Cardiac fibroblast (primary cell): ENCODE measurements around the gene SSR2.

Experiments
- DNase-seq, 2 donors: peaks; one replicate each; pipeline versions ENCODE4 v3.0.0 to v3.0.0-alpha.2; 2010; ENCODE audit warnings: low read depth in 2 of 2
- H3K4me3 ChIP-seq, 2 donors: replicated peaks in 1 of 2; 1 replicate in 1 of 2; 2 replicates in 1 of 2; pipeline ENCODE4 v1.5.1; 2011; ENCODE audit warnings: low read depth in 2 of 2, low read length in 2 of 2, mild to moderate bottlenecking in 2 of 2, moderate library complexity in 1 of 2
- TF ChIP-seq, protein P1 (sequence below): IDR thresholded peaks from one replicate; pipeline ENCODE4 v1.5.1; 2011; ENCODE audit warnings: low read depth, mild to moderate bottlenecking, low read length, inconsistent platforms

Gene SSR2

GRCh38 chr1:155983191-155984024 lies 37.3 kb downstream of the SSR2 start:
- peak; percentile 96 to 98 for DNase-seq
- TF ChIP-seq, protein P1, sequence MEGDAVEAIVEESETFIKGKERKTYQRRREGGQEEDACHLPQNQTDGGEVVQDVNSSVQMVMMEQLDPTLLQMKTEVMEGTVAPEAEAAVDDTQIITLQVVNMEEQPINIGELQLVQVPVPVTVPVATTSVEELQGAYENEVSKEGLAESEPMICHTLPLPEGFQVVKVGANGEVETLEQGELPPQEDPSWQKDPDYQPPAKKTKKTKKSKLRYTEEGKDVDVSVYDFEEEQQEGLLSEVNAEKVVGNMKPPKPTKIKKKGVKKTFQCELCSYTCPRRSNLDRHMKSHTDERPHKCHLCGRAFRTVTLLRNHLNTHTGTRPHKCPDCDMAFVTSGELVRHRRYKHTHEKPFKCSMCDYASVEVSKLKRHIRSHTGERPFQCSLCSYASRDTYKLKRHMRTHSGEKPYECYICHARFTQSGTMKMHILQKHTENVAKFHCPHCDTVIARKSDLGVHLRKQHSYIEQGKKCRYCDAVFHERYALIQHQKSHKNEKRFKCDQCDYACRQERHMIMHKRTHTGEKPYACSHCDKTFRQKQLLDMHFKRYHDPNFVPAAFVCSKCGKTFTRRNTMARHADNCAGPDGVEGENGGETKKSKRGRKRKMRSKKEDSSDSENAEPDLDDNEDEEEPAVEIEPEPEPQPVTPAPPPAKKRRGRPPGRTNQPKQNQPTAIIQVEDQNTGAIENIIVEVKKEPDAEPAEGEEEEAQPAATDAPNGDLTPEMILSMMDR, result peak; percentile 3

GRCh38 chr1:155982106-155982505 lies 38.6 kb downstream of the SSR2 start:
- peak overlapping the region; percentile 29 to 87 for H3K4me3 ChIP-seq
- TF ChIP-seq, protein P1, result no peak
- no peak for DNase-seq

More at GRCh38 chr1:155983191-155984024, 37.3 kb downstream of the SSR2 start:
- H3K4me3 ChIP-seq, result peak overlapping the region; percentile 29 to 87

DNA sequence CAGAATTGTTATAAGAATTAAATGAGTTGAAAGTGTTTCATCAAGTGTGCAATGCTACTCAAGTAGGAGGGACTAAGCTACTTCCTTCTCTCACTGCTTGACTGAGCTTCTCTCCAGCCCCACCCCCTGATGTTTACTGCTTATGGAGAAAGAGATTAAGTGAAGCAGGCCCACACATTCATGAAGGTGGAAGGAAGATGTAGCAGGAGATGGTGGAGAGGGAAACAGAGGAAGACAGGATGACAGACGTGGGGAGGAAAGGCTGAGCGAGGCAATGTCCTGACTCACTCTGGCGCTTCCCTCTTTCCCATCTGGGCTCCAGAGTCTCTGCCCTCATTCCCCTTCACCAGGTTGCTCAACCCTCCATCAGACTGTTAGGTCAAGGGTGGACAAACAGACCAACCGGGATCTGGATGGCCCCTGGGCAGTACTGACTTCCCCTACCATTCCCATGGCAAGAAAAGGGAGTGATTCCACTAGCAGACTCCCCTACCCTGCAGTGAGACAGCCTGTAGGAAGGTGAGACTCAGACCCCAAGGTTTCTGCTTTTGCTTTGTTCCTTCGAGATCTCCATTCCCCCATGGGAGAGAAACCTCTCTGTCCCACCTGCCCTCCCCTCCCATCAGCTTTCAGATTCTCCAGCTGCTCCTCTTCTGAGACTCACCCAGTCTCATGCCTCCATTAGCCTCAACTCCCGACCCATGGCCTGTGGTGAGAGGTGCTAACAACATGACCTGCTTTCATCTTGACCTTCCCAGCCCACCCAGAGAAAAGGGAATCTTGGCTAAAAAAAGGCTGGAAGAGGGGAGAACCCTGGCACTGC lies 39.3 kb downstream of the SSR2 start:
- DNase-seq, result peak; percentile 84 to 85
- peak overlapping the region; percentile 29 to 87 for H3K4me3 ChIP-seq
- TF ChIP-seq, protein P1, result no peak

DNA sequence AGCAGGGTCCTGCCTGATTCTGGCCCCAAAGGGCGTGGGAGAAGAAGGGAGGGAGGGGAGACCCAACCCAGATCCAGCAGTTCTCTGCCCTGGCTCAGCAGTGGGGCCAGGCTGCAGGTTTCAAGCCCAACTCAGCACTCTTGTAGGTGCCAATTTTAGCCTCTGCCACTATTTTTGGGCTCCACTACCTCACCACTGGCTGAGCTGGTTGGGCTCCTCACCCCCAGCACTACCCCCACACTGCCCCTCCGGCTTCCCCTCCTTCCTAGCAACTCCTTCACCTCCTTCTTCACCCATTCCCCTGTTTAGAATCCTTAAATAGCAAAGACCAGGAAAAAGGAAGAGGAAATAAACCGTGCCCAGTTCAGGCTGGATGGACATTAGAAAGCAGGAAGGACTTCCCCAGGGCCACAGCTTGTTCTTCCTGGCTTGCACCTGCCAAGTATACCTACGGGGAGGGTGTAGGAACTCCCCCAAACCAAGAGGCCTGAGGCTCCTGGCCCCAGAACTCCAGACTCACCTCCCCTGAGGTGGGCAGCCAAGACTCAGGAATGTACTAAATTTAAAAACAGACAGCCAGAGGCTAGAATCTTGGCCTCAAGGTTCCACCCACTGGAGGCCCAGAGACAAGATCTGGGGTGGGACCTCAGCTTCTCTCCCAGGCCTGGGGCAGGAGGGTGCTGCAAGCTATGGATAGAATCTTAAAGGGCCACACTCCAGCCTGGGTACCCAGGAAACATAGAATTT lies 41.0 kb downstream of the SSR2 start:
- no peak for DNase-seq
- TF ChIP-seq, protein P1, result no peak
- peak overlapping the region; percentile 87 to 94 for H3K4me3 ChIP-seq

GRCh38 chr1:155978973-155979429 lies 41.8 kb downstream of the SSR2 start:
- TF ChIP-seq, protein P1, result no peak
- peak; percentile 49 to 50 for DNase-seq
- peak overlapping the region; percentile 87 to 94 for H3K4me3 ChIP-seq

DNA sequence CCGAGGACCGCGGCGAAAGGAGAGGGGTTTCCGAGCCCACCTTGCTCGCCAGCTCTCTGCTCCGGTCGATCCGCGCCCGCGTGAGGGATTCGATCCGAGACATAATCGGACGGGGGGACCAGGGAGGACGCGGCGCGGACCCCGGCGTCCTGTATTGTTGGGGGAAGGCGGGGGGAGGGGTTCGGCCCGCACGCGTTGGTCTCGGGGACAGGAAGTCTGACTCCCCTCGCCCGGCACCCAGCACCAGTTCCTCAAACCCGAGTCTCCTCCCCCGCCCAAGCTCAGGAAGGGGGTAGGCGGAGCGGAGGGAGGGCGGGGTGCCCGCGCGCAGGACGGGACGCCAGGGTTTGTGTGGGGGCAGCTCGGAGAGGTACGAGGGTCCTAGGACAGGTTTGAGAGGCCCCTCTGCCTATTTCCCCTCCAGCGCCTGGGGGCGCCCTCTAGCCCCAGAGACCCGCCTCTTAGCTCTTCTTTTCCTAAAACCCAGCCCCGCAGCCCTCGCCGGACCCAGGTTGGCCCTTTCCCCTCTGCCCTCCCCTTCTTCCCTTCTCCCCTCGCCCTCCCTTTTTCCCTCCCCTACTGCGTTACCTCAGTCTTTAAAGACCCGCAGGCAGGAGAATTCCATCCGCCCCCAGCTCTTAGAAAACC lies 42.3 kb downstream of the SSR2 start, which contains the start of gene ARHGEF2:
TSS of gene ARHGEF2 (minus strand) at position 223 of the 648 bp plus-strand sequence. CDS start at position 103, 120 bp downstream.
- DNase-seq, result peak; percentile 56 to 61
- peak within 1 kb of the TSS; percentile 87 to 94 for H3K4me3 ChIP-seq
- TF ChIP-seq, protein P1, result peak; percentile 22
